Measurements from ENCODE around the gene CHD9.
"Not testable (repeated sequence)": the region's sequence is repeated elsewhere in the genome, so short reads cannot be mapped to it uniquely, and the experiment has no call there.

CHD9 gene

DNA sequence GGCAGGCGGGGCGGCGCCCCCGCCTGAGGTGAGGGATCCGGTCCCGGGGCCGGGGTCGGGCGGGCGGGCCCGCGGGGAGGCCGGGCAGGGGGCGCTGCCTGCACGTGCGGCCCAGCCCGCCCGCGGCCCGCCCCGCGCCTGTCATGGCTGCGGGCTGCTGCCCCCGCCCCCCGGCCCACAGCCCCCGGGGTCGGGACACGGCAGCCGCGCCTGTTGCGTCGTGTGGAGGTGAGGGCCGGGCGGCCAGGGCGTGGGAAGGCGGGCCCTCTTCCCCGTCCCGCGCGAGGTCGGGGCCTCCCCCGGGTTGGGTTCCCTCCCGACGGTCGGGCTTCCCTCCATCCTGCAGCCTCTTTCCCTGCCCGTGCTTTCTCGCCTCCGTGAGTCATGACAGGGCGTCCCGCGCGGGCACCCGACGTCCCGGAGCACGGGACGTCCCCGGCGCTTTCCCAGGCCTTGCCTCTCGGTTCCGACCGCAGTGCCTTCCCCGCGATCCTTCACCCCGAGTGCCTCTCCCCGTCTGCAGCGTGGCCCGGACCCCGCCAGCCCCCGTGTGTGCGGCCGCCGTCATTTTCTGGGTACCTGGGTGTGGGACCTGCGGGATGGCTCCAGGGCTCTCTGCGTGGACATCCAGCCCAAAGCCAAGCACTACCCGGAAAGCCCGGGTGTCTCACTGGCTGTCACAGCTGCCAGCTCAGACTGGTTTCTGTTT, 76.7 kb downstream of the CHD9 start:
- peak; percentile 40 to 46 for DNase-seq (ENCODE audit: low read depth in 2 of 2)

DNA sequence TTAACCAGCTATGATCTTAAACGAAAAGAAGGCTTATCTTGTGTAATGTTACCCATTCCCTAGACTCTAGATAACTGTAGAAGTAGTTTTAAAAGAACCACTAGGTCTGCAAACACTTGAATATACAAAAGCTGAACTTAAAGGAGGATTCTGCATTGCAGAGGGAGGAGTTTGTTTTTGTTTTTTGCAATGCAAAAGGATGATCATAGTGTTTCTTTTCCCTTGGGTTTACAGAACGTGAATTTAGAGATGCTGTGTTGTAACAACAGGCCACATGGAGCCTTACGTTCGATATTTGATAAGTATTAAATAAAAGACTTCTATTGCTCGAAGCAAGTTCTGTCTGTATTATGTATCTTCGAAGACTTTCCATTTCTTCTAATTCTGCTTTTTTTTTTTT, 77.6 kb downstream of the CHD9 start:
- DNase-seq (ENCODE audit: low read depth in 2 of 2) = no peak

DNA sequence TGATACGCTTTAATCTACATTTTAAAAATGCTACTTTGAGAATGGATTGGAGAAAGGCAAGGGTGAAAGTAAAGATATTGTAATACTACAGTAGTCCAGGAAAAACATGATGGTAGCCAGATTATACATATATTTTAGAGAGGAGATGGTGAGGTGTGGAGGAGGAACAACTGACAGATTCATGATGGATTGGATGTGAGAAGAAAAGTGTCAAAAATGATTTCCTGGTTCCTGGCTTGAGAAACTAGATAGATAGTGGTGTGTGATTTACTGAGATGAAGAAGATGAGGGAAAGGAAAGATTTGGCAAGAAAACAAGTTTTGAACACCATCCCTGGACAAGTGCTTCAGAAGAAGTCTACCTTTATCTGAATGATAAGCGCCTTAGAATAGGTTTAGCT, 80.5 kb downstream of the CHD9 start:
- no peak for DNase-seq (ENCODE audit: low read depth in 2 of 2)

- DNase-seq (ENCODE audit: low read depth in 2 of 2) = no peak
These were observed 88.2 kb downstream of the CHD9 start for GRCh38 chr16:53142823-53143568.

- no peak for DNase-seq (ENCODE audit: low read depth in 2 of 2)
These were observed 92.8 kb downstream of the CHD9 start for GRCh38 chr16:53147500-53148065.

DNA sequence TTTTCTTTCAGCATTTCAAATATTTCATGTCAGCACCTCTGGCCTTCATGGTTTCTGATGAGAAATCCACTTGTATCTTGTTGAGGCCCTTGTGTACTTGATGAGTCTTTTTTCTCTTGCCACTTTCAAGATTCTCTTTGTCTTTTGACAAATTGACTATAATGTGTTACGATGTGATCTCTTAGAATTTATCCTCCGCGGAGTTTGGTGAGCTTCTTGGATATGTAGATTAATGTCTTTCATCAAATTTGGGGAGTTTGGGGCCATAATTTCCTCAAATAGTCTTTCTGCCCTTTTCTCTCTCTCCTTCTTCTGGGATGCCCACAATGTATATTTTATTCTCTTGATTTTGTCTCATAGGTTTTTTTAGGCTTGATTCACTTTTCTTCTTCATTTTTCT, 96.0 kb downstream of the CHD9 start:
- DNase-seq (ENCODE audit: low read depth in 2 of 2) = no peak

DNA sequence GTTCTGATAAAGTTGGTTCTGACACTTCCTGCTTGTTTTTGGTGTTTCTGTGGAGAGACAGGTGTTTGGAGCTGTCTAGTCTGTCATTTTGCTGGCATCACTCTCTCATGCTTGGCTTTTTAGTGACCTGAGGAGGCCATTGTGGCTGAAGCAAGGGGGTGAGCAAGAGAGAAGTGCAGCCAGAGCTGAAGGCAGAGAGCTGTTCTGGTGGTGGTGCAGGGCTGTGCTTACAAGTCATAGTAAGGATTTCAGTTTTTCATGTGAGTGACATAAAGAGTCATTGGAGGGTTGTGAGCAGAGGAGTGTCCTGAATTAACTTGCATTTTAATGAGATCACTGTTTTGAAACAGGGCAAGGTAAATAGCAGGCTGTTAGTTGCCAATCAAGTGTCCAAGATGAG, 97.5 kb downstream of the CHD9 start:
- no peak for DNase-seq (ENCODE audit: low read depth in 2 of 2)

DNA sequence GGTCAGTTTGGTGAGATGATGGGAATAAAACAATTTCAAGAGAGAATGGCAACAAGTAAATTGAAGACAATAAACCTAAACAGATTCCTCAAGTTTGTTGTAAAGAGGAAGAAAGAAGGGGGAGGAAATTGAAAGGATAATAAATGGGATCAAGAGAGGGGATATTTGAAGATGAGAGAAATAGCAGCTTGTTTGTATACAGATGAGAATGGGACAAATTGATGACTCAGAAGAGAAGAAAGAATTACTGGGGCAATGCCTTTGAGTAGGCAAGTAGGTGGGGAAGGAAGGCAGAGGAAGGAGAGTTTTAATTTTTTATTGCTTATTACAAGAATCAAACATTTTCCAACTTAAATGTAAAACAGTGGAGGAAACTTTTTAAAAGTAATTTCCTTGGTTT, 98.3 kb downstream of the CHD9 start:
- no peak for DNase-seq (ENCODE audit: low read depth in 2 of 2)

DNA sequence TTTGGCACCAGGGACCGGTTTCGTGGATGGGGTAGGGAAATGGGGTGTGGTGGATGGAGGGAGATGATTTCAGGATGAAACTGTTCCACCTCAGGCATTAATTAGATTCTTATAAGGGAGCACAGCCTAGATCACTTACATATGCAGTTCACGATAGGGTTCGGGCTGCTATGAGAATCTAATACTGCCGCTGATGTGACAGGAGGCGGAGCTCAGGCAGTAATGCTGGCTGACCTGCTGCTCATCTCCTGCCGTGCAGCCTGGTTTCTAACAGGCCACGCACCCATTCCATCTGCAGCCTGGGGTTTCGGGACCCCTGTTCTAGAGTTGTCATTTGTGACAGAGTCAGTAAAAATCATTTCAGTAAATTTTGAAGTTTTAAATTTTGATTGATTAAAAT, 99.7 kb downstream of the CHD9 start:
- DNase-seq (ENCODE audit: low read depth in 2 of 2) = no peak

- DNase-seq (ENCODE audit: low read depth in 2 of 2) = no peak
These were observed 101.7 kb downstream of the CHD9 start for GRCh38 chr16:53156516-53156915.

GRCh38 chr16:53159781-53160436, 105.1 kb downstream of the CHD9 start:
- no peak for DNase-seq (ENCODE audit: low read depth in 2 of 2)

- no peak for DNase-seq (ENCODE audit: low read depth in 2 of 2)
These were observed 111.3 kb downstream of the CHD9 start for GRCh38 chr16:53166099-53166498.

- DNase-seq (ENCODE audit: low read depth in 2 of 2) = no peak
These were observed 114.0 kb downstream of the CHD9 start for GRCh38 chr16:53168744-53169143.

DNA sequence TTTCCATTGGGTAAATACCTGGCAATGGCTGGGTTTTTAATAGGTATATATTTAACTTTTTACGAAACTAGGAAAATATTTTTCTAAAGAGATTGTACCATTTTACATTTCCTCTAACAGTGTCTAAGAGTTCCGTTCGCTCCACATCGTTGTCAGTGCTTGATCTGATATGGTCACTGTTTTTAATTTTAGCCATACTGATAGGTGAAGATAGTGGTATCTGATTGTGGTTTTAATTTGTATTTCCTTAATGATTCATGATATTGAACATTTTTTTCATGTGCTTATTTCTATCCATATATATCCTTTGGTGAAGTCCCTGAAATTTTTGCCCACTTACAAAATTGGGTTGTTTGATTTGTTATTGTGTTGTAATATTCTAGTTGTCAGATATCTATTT, 117.7 kb downstream of the CHD9 start:
- no peak for DNase-seq (ENCODE audit: low read depth in 2 of 2)

DNA sequence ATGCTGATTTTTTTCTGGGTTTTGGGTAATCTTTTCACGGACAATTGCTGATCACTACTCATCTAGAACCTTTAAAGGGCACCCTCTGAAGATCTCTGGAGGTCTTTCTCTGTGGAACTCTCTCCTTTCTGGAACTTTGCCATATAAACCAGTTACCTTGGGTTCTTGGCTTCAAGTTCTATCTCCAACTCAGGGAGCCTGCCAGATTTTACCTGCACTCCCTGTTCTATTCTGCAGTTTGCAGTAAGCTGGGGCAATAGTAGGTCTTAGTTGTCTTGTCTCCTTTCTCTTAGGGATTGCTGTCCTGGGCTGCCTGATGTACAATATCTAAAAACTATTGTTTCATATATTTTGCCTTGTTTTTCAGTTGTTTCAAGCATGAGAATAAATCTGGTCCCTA, 120.3 kb downstream of the CHD9 start:
- no peak for DNase-seq (ENCODE audit: low read depth in 2 of 2)

DNA sequence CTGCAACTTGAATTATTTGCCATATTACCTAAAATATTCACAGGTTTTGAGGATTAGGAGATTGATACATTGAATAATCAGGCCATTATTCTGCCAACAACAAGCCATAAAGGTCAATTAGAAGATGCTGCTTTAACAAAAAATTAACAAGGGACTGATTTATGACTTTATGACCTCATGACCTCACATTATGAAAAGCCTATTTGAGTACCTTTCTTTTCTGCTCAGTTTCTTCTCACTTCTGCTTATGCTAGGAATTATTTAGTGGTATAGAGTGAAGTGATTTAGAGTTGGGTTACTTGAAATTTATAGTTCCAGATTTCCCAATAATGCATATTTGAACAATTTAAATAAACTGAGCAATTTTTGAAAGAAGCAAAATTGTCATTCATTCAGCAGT, 121.6 kb downstream of the CHD9 start:
- no peak for DNase-seq (ENCODE audit: low read depth in 2 of 2)

DNA sequence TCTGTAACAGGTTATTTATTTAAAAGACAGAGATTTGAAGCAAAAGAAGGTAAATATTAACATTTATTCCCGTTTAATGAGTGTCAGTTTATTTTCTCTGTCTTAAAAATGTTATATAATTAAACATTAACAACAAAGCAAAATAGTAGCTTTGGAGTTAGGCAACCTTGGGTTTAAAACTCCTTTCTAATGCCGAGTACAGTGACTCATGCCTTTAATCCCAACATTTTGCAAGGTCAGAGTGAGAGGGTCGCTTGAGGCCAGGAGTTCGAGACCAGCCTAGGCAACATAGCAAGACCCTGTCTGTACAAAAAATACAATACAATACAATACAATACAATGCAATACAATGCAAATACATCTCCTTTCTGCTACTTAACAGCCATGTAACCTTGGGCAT, 128.7 kb downstream of the CHD9 start:
- DNase-seq (ENCODE audit: low read depth in 2 of 2) = no peak

DNA sequence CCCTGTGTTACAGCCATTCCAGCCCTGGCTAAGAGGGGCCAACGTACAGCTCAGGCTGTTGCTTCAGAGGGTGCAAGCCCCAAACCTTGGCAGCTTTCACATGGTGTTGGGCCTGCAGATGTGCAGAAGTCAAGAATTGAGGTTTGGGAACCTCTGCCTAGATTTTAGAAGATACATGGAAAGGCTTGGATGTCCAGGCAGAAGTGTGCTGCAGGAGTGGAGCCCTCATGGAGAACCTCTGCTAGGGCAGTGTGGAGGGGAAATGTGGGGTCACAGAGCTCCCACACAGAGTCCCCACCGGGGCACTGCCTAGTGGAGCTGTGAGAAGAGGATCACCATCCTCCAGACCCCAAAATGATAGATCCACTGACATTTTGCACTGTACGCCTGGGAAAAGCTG, 130.9 kb downstream of the CHD9 start:
- not testable (repeated sequence) for DNase-seq (ENCODE audit: low read depth in 2 of 2)

- DNase-seq (ENCODE audit: low read depth in 2 of 2) = no peak
These were observed 133.0 kb downstream of the CHD9 start for GRCh38 chr16:53187775-53188174.

- DNase-seq (ENCODE audit: low read depth in 2 of 2) = no peak
These were observed 136.6 kb downstream of the CHD9 start for GRCh38 chr16:53191413-53191812.

DNA sequence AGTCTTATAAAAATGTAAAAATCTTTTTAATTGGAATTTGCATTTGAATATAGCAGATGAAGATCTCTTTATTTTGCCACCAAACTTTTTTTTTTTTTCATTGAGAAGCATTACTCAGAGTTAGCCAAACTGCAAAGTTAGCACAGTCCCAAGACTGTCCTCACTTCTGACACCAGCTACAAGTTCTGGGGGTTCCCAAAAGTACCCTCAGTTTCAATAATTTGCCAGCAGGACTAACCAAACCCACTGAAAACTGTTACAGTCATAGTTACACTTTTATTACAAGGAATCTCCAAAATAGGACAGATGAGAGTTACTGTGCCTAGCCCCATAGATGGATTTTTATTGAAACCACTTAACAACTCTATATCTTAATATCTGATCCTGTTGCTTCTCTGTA, 144.1 kb downstream of the CHD9 start:
- DNase-seq (ENCODE audit: low read depth in 2 of 2) = no peak

DNA sequence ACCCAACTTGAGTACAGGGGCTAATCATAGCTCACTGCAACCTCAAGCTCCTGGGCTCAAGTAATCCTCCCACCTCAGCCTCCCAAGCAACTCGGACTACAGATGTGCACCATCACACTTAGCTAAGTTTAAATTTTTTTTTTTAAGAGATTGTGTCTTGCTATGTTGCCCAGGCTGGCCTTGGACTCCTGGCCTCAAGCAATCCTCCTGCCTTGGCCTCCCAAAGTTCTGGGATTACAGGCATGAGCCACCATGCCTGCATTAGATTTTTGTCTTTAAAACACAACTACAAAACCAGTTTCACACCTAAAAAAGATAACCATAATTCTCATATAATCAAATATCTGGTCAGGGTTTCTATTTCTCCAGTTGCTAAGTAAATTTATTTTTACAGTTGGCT, 147.1 kb downstream of the CHD9 start:
- DNase-seq (ENCODE audit: low read depth in 2 of 2) = no peak

DNA sequence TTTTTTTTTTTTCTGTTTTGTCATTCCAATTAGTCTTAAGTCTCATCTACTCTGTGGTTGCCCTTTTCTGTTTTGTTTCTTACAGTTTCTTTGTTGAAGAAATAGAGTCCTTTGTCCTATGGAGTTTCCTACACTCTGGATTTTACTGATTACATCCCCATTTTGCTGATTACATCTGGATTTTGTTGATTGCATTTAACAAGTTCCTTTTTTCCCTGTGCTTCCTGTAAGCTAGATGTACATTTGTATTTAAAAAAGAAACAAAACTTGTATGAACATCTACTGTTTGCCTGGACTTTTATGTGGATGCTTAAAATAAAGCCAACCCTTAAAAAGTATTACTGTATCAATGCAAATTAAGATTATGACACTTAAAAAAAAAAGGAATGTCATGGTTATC, 147.6 kb downstream of the CHD9 start:
- DNase-seq (ENCODE audit: low read depth in 2 of 2) = no peak
